Right lobe of liver (tissue), 6 donors: Measurements from ENCODE around the gene CCDC70. TPM values are rescaled to one million over a fixed set of nuclear protein-coding genes. Genes with fewer than 3 reads are reported as not detected.
A peak's percentile ranks its signal among the peaks of the same experiment; 100 is the strongest.

Source experiments
- ATAC-seq, 4 donors: fragments of 200-7000 bp; cut with Tn5 transposase; one replicate each; pipeline ENCODE4 v1.9.1; 2020; ENCODE audit warnings: mild to moderate bottlenecking in 4 of 4, moderate library complexity in 4 of 4
- DNase-seq, 3 donors: peaks; one replicate each; pipeline ENCODE4 v3.0.0-alpha.2; 2020
- H3K27ac ChIP-seq, 3 donors: fragments of 200-600 bp; one replicate each; pipeline ENCODE4 v1.8.0; 2022
- H3K27me3 ChIP-seq, 2 donors: fragments of 200-600 bp; one replicate each; pipeline ENCODE4 v1.8.0; 2022
- H3K36me3 ChIP-seq, 4 donors: fragments of 200-600 bp; sonication (generic) in 1 of 4; one replicate each; pipeline versions ENCODE4 v1.5.1 to v1.8.0; 2017 to 2022; ENCODE audit warnings: control low read depth in 1 of 4
- H3K4me1 ChIP-seq, 4 donors: fragments of 200-600 bp; sonication (generic) in 1 of 4; one replicate each; pipeline versions ENCODE4 v1.5.1 to v1.8.0; 2017 to 2022; ENCODE audit warnings: control low read depth in 1 of 4
- H3K4me3 ChIP-seq, 3 donors: fragments of 200-600 bp; one replicate each; pipeline ENCODE4 v1.8.0; 2022
- H3K9me3 ChIP-seq, 4 donors: fragments of 200-600 bp; sonication (generic) in 1 of 4; one replicate each; pipeline versions ENCODE4 v1.5.1 to v1.8.0; 2017 to 2022; ENCODE audit warnings: control low read depth in 1 of 4
- POLR2A ChIP-seq: fragments of 450-650 bp; IDR thresholded peaks from one replicate; pipeline ENCODE4 v1.6.1; 2017; ENCODE audit warnings: antibody characterized with exemption, mild to moderate bottlenecking
- whole genome bisulfite sequencing: methylation state at CpG from one replicate; pipeline ENCODE4 v1.1.6; 2018; ENCODE audit warnings: low coverage, low lambda C conversion rate; ENCODE audit not compliant: insufficient coverage; ENCODE audit errors: missing lambda C conversion rate; 5-methylcytosine and 5-hydroxymethylcytosine counted together
- intact Hi-C, 2 donors: fragments of 100-400 bp; cut with DNase I; formaldehyde crosslinking; loops; one replicate each; pipeline versions ENCODE4 v1.11.2 to v1.14.1; 2022
- total RNA-seq, 6 experiments: library from RNA; depleted of rRNA in 2 of 6; stranded (reverse); fragments of >200 nt in 2 of 6; fragmentation: NEBNext Ultra II Directional in 3 of 6; extraction: Animal tissue kit (Norgen Biotek cat#: 25700) in 3 of 6; gene quantifications; one replicate each; pipeline versions ENCODE4 v1.1.0 to v1.2.4, GENCODE V29; 2016 to 2023
- TF ChIP-seq, protein P1 (sequence below), 4 donors: fragments of 200-600 bp in 3 of 4; fragments of 450-650 bp in 1 of 4; IDR thresholded peaks; one replicate each; pipeline versions ENCODE4 v1.5.1 to v1.8.0; 2016 to 2022; ENCODE audit warnings: antibody characterized with exemption in 4 of 4, mild to moderate bottlenecking in 2 of 4
- donor health status: DM: no; HTN: yes; CAD: no.
- donor health status: DM: no; HTN: no; CAD: no.
- donor health status: DM: no; HTN: no; CAD: no.
- donor health status: DM: no; HTN: yes; CAD: no.
- donor health status: DM: no; HTN: yes; CAD: no.

The CCDC70 gene
- total RNA-seq, 6 experiments from 2014 or later: not detected

DNA sequence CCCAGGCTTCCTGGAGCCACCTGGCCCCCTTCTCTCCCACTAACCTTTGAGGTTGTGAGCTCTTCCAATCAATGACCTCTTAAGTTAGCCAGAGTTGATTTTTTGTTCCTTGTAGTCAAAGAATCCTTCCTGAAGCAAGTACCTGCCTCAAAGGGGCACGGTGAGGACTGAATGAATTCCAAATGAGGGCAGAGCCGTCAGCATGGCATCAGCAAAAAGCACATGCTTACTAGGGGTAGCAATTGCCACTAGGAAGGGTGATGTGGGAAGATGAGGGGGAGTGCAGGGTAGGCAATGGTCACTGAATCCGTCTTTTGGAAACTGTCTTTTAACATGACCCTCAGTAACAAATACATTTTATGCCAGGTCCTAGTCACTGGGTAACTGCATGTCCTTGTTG, 42.2 kb upstream of the CCDC70 start:
- TF ChIP-seq, protein P1, sequence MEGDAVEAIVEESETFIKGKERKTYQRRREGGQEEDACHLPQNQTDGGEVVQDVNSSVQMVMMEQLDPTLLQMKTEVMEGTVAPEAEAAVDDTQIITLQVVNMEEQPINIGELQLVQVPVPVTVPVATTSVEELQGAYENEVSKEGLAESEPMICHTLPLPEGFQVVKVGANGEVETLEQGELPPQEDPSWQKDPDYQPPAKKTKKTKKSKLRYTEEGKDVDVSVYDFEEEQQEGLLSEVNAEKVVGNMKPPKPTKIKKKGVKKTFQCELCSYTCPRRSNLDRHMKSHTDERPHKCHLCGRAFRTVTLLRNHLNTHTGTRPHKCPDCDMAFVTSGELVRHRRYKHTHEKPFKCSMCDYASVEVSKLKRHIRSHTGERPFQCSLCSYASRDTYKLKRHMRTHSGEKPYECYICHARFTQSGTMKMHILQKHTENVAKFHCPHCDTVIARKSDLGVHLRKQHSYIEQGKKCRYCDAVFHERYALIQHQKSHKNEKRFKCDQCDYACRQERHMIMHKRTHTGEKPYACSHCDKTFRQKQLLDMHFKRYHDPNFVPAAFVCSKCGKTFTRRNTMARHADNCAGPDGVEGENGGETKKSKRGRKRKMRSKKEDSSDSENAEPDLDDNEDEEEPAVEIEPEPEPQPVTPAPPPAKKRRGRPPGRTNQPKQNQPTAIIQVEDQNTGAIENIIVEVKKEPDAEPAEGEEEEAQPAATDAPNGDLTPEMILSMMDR (IDR thresholded peaks at IDR 0.05): no peak
- no peak for TF ChIP-seq POLR2A
- 86% methylated on average over 3 of the region's 3 CpGs for WGBS

DNA sequence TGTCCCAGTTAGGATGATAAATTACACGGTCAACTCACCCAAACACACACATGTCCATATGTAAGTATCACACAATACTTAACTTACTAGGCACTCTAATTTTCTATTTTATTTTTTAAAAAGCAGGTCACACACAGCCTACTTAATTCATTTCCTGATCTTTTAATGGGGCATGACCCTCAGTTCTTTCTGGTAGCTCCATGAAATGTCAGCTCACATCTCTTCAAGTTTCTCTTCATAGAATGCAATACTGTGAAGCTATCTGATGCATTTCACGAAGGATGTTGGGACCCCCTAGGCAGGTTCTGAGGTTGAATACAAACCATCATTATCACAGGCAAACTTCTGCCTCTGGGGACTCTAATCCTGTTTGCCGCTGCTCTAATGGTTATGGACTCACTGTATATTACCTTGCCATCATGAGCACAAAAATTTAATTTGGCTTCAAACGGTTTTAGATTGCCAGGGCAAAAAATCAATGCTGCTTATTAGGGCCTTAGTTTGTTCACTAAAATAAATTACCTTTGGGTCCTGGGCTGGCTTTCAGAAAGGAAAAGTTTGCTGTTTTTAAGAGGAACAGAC, 41.7 kb upstream of the CCDC70 start:
- no peak overlapping the region for H3K27ac ChIP-seq
- peaks cover 0 to 3% (median 0%) of the 10 kb centered on the region in 4 donors for H3K4me1 ChIP-seq
- TF ChIP-seq, protein P1 (IDR thresholded peaks at IDR 0.05): no peak
- TF ChIP-seq POLR2A: no peak
- WGBS: 70% methylated on average over 3 of the region's 4 CpGs
- intact Hi-C loops: no loop called here
- no peak for DNase-seq
- no peaks in the 10 kb centered on the region for H3K27me3 ChIP-seq
- H3K4me3 ChIP-seq: no peak overlapping the region
- H3K36me3 ChIP-seq: no peaks in the 10 kb centered on the region
- no peak for ATAC-seq
- no peaks in the 10 kb centered on the region for H3K9me3 ChIP-seq

More for the DNA sequence above, 42.2 kb upstream of the CCDC70 start:
- Histone ChIP-seq H3K4me3 (no peak overlapping the region), H3K27ac (no peak overlapping the region), H3K27me3 (no peaks in the 10 kb centered on the region), H3K36me3 (no peaks in the 10 kb centered on the region), H3K4me1 (peaks cover 0 to 3% (median 0%) of the 10 kb centered on the region in 4 donors), H3K9me3 (no peaks in the 10 kb centered on the region)
- intact Hi-C loops: no loop called here
- ATAC-seq (no peak), DNase-seq (no peak)

DNA sequence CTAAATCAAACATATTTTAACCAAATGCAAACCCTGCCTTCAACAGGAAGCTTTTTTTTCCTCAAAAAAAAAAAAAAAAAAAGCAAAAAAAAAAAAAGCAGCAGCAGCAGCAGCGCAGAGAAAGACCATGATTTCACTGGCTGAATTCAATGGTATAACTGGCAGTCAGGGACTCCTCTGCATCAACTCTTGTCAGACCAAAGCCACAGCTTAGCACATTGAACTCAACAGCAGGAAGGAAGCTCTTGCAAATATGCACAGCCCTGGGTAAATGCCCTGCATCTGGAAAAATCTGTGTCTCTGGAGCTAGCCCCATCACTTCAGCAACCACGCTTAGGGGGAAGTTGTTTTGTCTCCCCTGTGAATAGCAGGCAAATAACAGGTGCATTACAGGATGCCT, 40.2 kb upstream of the CCDC70 start:
- no peaks in the 10 kb centered on the region for H3K36me3 ChIP-seq
- TF ChIP-seq POLR2A: no peak
- TF ChIP-seq, protein P1 (IDR thresholded peaks at IDR 0.05): no peak
- intact Hi-C loops: no loop called here
- 76% methylated on average over 2 of the region's 2 CpGs for WGBS
- no peak overlapping the region for H3K4me3 ChIP-seq
- no peaks in the 10 kb centered on the region for H3K4me1 ChIP-seq
- H3K9me3 ChIP-seq: no peaks in the 10 kb centered on the region
- no peak for DNase-seq
- H3K27ac ChIP-seq: no peak overlapping the region
- peak in 3 of 4 donors; percentile 24 to 42 (median 36) for ATAC-seq
- H3K27me3 ChIP-seq: no peaks in the 10 kb centered on the region

DNA sequence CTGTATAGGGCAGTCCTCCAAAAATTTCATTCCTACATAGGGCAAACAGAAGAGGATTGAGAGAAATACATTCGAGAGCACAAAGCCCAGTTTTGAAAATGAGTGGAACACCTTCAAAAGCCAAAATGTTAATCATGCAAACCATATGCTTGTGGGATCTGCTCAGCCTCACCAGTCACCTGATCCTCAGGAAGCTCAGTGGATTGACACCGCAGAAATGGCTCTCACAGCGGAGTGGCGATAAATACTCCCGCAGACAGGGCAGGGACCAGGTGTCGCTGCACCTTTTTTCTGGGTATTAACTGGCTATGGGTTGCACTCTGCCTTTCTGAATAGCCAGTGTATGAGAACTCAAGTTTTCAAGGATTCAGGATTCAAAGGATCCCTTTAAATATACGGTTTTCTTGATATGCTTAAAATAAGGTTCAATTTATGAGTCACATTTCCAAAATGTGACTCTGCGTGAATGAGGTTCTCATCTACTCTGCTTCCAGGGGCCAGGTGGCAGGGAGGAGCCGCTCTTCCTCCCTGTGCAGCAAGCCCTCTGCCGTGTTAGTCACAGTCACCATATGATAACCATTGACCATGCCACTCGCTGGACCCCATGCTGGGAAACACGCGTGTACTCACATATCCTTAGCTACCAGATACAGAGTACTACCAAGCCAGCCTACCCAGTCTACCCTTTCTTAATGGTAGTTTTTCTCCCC, 39.5 kb upstream of the CCDC70 start:
- Histone ChIP-seq H3K27me3 (no peaks in the 10 kb centered on the region), H3K9me3 (no peaks in the 10 kb centered on the region), H3K4me1 (no peaks in the 10 kb centered on the region), H3K36me3 (no peaks in the 10 kb centered on the region), H3K4me3 (no peak overlapping the region), H3K27ac (no peak overlapping the region)
- ATAC-seq: no peak
- intact Hi-C loops: no loop called here
- WGBS: 74% methylated on average over 9 of the region's 13 CpGs
- no peak for DNase-seq
- TF ChIP-seq, protein P1 (IDR thresholded peaks at IDR 0.05): no peak
- no peak for TF ChIP-seq POLR2A
